Measurements from ENCODE around the gene HBE1. TPM values are rescaled to one million over a fixed set of nuclear protein-coding genes. Genes with fewer than 3 reads are reported as not detected.

HBE1 gene
- total and polyA plus RNA-seq, 8 donors = 4.2 to 41.6 (median 16.3) TPM; not detected in 2

DNA sequence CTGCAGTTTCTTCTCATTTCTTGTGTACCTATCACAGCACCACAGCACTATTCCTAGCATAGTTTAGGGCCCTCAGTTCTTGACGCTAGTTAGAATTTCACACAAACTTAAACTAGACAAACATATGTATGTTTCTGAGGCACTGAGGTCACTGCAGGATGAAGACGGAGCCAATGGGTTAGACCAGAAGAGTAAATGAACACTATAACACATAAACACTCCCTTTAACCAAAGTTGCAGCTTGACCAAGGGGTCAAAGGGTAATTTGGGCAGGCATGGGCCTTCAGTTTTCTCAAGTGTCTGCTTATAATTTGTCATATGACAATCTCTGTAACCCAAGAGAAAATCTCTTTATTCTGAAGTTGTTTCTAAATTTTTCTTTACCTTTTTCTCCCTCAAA, 12.9 kb upstream of the HBE1 start:
- H3K9me3 ChIP-seq = no peaks in the 10 kb centered on the region
- DNase-seq (no peak), ATAC-seq (no peak)
- H3K4me1 ChIP-seq = no peaks in the 10 kb centered on the region
- no peaks in the 10 kb centered on the region for H3K36me3 ChIP-seq
- intact Hi-C loops (cut with DNase I) = no loop called here
- no peak overlapping the region for H3K4me3 ChIP-seq
- H3K27ac ChIP-seq = no peak overlapping the region
- TF ChIP-seq CTCF (IDR thresholded peaks at IDR 0.05) = no peak
- no peaks in the 10 kb centered on the region for H3K27me3 ChIP-seq

GRCh38 chr11:5281596-5281995, 11.9 kb upstream of the HBE1 start:
- no peaks in the 10 kb centered on the region for H3K9me3 ChIP-seq
- DNase-seq (no peak), ATAC-seq (no peak)
- TF ChIP-seq CTCF (IDR thresholded peaks at IDR 0.05) = no peak
- H3K4me3 ChIP-seq = no peak overlapping the region
- H3K27me3 ChIP-seq = no peaks in the 10 kb centered on the region
- no peaks in the 10 kb centered on the region for H3K36me3 ChIP-seq
- H3K4me1 ChIP-seq = no peaks in the 10 kb centered on the region
- H3K27ac ChIP-seq = no peak overlapping the region
- intact Hi-C loops (cut with DNase I) = no loop called here

GRCh38 chr11:5280582-5281102, 10.9 kb upstream of the HBE1 start:
- DNase-seq (peak in 2 of 4 donors; percentile 40 to 63), ATAC-seq (peak; percentile 71)
- no peaks in the 10 kb centered on the region for H3K9me3 ChIP-seq
- no peak for TF ChIP-seq CTCF (IDR thresholded peaks at IDR 0.05)
- intact Hi-C loops (cut with DNase I) = no loop called here
- H3K4me3 ChIP-seq = no peak overlapping the region
- no peaks in the 10 kb centered on the region for H3K36me3 ChIP-seq
- H3K4me1 ChIP-seq = no peaks in the 10 kb centered on the region
- no peaks in the 10 kb centered on the region for H3K27me3 ChIP-seq
- no peak overlapping the region for H3K27ac ChIP-seq

DNA sequence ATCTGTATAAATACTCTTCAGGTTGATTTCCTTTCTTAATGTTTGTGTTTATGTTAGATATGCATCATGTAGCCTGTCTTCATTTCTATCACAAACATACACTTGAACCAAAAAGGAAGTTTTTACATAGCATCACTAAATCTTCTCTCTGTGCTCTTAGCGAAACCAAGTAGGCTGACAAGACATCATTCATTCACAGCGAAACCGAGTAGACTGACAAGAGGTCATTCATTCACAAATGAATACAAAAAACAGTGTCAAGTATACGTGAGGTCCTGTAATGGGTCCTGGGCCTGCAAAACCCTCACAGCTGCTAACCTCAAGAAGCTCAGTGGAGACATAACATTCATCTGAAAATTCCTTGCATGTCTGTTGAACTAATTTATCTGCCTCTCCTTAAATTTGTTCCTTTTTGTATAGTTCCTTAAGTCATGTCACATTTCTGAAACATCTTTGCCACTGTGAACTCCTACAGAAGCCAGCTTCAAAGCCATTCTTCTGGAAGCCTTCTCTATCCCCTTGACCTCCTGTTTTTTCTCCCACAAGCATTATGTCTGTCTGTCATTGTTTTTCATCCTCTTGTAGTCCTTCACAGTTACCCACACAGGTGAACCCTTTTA, 9.8 kb upstream of the HBE1 start:
- H3K4me3 ChIP-seq = no peak overlapping the region
- intact Hi-C loops (cut with DNase I) = no loop called here
- DNase-seq (no peak), ATAC-seq (no peak)
- no peak for TF ChIP-seq CTCF (IDR thresholded peaks at IDR 0.05)
- no peak overlapping the region for H3K27ac ChIP-seq
- H3K36me3 ChIP-seq = no peaks in the 10 kb centered on the region
- H3K4me1 ChIP-seq = no peaks in the 10 kb centered on the region
- H3K27me3 ChIP-seq = no peaks in the 10 kb centered on the region
- no peaks in the 10 kb centered on the region for H3K9me3 ChIP-seq

DNA sequence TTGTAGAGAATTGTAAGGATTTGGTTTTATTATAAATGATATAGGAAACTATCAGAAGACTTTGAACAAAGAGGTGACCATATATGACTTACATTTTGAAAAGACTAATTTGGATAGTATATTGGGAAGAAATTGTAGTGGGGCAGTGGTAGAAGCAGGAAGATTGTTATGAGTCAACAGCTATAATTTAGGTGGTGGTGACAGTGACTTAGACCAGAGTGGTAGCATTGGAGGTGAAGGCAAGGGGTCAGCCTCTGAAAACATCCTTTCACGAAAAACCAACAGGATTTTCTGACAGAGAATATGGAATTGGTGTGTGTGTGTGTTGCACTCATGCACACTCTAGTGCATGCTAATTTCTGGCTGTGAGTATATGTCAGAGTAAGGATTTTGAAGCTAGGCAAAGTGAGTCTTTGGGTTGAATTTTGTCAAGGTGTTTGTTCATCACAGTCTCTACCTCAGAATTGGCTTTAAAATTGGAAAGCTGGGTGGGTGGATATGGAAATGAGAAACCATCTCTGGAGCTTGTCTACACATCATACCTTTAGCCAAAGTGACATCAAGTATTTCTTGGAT, 8.2 kb upstream of the HBE1 start:
- no peak for TF ChIP-seq CTCF (IDR thresholded peaks at IDR 0.05)
- no peak for ATAC-seq
- Histone ChIP-seq H3K4me3 (no peak overlapping the region), H3K27me3 (no peaks in the 10 kb centered on the region), H3K36me3 (no peaks in the 10 kb centered on the region), H3K4me1 (no peaks in the 10 kb centered on the region), H3K27ac (no peak overlapping the region), H3K9me3 (no peaks in the 10 kb centered on the region)
- intact Hi-C loops (cut with DNase I) = no loop called here
- DNase-seq = no peak
